Body of pancreas (tissue), 4 donors: Measurements from ENCODE around the gene AGPAT4.

Experiments
- CTCF ChIP-seq, 7 experiments: fragments of 450-650 bp in 4 of 7; fragments of 200-600 bp in 3 of 7; sonication (generic) in 3 of 7; IDR thresholded peaks; one replicate each; pipeline ENCODE4 v1.5.1; 2016 to 2019; ENCODE audit warnings: antibody characterized with exemption in 7 of 7
- POLR2A ChIP-seq, 3 donors: fragments of 450-650 bp; IDR thresholded peaks; one replicate each; pipeline ENCODE4 v1.6.1; 2016; ENCODE audit warnings: antibody characterized with exemption in 3 of 3, mild to moderate bottlenecking in 2 of 3

- no peak for TF ChIP-seq CTCF (IDR thresholded peaks at IDR 0.05)
- no peak for TF ChIP-seq POLR2A (IDR thresholded peaks at IDR 0.05)
Measured at GRCh38 chr6:161313940-161314509, 40.2 kb upstream of the AGPAT4 start.
